Tibial nerve (tissue), 4 donors: ENCODE data around the gene GULP1. TPM values are rescaled to one million over a fixed set of nuclear protein-coding genes. Genes with fewer than 3 reads are reported as not detected.

Experiments
- DNase-seq, 2 donors: peaks; one replicate each; pipeline ENCODE4 v3.0.0-alpha.2; 2019; ENCODE audit warnings: low spot score in 2 of 2
- H3K27ac ChIP-seq, 4 donors: fragments of 200-600 bp; sonication (generic) in 3 of 4; one replicate each; pipeline ENCODE4 v1.5.1; 2017 to 2019; ENCODE audit warnings: mild to moderate bottlenecking in 1 of 4
- H3K27me3 ChIP-seq, 2 donors: fragments of 200-600 bp; sonication (generic) in 1 of 2; one replicate each; pipeline versions ENCODE4 v1.5.1 to v1.6.0; 2017 to 2019
- H3K36me3 ChIP-seq, 3 donors: fragments of 200-600 bp; sonication (generic); one replicate each; pipeline ENCODE4 v1.5.1; 2018 to 2019
- H3K4me1 ChIP-seq, 4 donors: fragments of 200-600 bp; sonication (generic) in 3 of 4; one replicate each; pipeline ENCODE4 v1.5.1; 2017 to 2019
- H3K4me3 ChIP-seq, 4 donors: fragments of 200-600 bp; sonication (generic) in 3 of 4; one replicate each; pipeline ENCODE4 v1.5.1; 2017 to 2019; ENCODE audit warnings: mild to moderate bottlenecking in 1 of 4, moderate library complexity in 1 of 4
- H3K9me3 ChIP-seq, 4 donors: fragments of 200-600 bp; sonication (generic) in 3 of 4; one replicate each; pipeline ENCODE4 v1.5.1; 2017 to 2019
- CTCF ChIP-seq, 5 experiments: fragments of 200-600 bp in 3 of 5; fragments of 450-650 bp in 2 of 5; sonication (generic) in 3 of 5; IDR thresholded peaks; one replicate each; pipeline ENCODE4 v1.5.1; 2016 to 2019; ENCODE audit warnings: antibody characterized with exemption in 5 of 5, mild to moderate bottlenecking in 3 of 5, moderate library complexity in 2 of 5
- EP300 ChIP-seq, 2 donors: sonication (generic); formaldehyde crosslinking; IDR thresholded peaks; one replicate each; pipeline ENCODE4 v1.6.1; 2017; ENCODE audit warnings: antibody characterized with exemption in 2 of 2, mild to moderate bottlenecking in 1 of 2
- POLR2A ChIP-seq, 2 donors: fragments of 450-650 bp; IDR thresholded peaks; one replicate each; pipeline ENCODE4 v1.6.1; 2017; ENCODE audit warnings: antibody characterized with exemption in 2 of 2, mild to moderate bottlenecking in 2 of 2, moderate library complexity in 2 of 2
- WGBS, 2 donors: methylation state at CpG; one replicate each; pipeline ENCODE4 v1.1.5; 2018; 5-methylcytosine and 5-hydroxymethylcytosine counted together
- total RNA-seq, 4 donors: library from RNA; depleted of rRNA; stranded (reverse); fragments of >200 nt; gene quantifications; one replicate each; pipeline ENCODE4 v1.1.0, GENCODE V29; 2016

GULP1 gene
- total RNA-seq, 4 donors from 2014 or later, result 63.4 to 89.2 (median 78.1) TPM

- WGBS, 2 donors, result 86 to 95% methylated on average over 1 of the region's 1 CpG
- Histone ChIP-seq H3K4me1 (peaks cover 0 to 17% (median 2%) of the 10 kb centered on the region in 4 donors), H3K27me3 (no peaks in the 10 kb centered on the region), H3K4me3 (no peak overlapping the region), H3K27ac (peak overlapping the region in 1 of 4 donors; percentile 76), H3K36me3 (peaks cover 0 to 7% (median 0%) of the 10 kb centered on the region in 3 donors), H3K9me3 (peaks cover 0 to 6% (median 0%) of the 10 kb centered on the region in 4 donors)
- DNase-seq, result no peak
- TF ChIP-seq EP300 (IDR thresholded peaks at IDR 0.05), result no peak
- no peak for TF ChIP-seq POLR2A (IDR thresholded peaks at IDR 0.05)
- TF ChIP-seq CTCF (IDR thresholded peaks at IDR 0.05), result no peak
Observed at GRCh38 chr2:188316342-188316741, 24.7 kb downstream of the GULP1 start.

GRCh38 chr2:188316791-188317423, 25.2 kb downstream of the GULP1 start:
- Histone ChIP-seq H3K27me3 (no peaks in the 10 kb centered on the region), H3K4me1 (peaks cover 0 to 17% (median 2%) of the 10 kb centered on the region in 4 donors), H3K9me3 (peaks cover 0 to 6% (median 0%) of the 10 kb centered on the region in 4 donors), H3K4me3 (no peak overlapping the region), H3K36me3 (peaks cover 0 to 7% (median 0%) of the 10 kb centered on the region in 3 donors), H3K27ac (no peak overlapping the region)
- 79 to 95% methylated on average over 4 of the region's 4 CpGs for WGBS, 2 donors
- DNase-seq, result no peak
- TF ChIP-seq POLR2A (IDR thresholded peaks at IDR 0.05) (no peak), CTCF (IDR thresholded peaks at IDR 0.05) (no peak), EP300 (IDR thresholded peaks at IDR 0.05) (no peak)

- TF ChIP-seq POLR2A (IDR thresholded peaks at IDR 0.05) (no peak), EP300 (IDR thresholded peaks at IDR 0.05) (no peak), CTCF (IDR thresholded peaks at IDR 0.05) (no peak)
- Histone ChIP-seq H3K9me3 (peaks cover 0 to 6% (median 0%) of the 10 kb centered on the region in 4 donors), H3K36me3 (peaks cover 0 to 7% (median 0%) of the 10 kb centered on the region in 3 donors), H3K4me3 (no peak overlapping the region), H3K27ac (no peak overlapping the region), H3K4me1 (peaks cover 0 to 20% (median 2%) of the 10 kb centered on the region in 4 donors), H3K27me3 (no peaks in the 10 kb centered on the region)
- WGBS, 2 donors, result 79 to 83% methylated on average over 4 of the region's 4 CpGs
- DNase-seq, result no peak
Observed at GRCh38 chr2:188318161-188318749, 26.6 kb downstream of the GULP1 start.

- peaks cover 0 to 29% (median 2%) of the 10 kb centered on the region in 4 donors for H3K4me1 ChIP-seq
- H3K4me3 ChIP-seq, result no peak overlapping the region
- no peaks in the 10 kb centered on the region for H3K27me3 ChIP-seq
- DNase-seq, result no peak
- WGBS, 2 donors, result 79 to 100% methylated on average over 1 of the region's 1 CpG
- no peak overlapping the region for H3K27ac ChIP-seq
- peaks cover 0 to 7% (median 0%) of the 10 kb centered on the region in 3 donors for H3K36me3 ChIP-seq
- peaks cover 0 to 6% (median 0%) of the 10 kb centered on the region in 4 donors for H3K9me3 ChIP-seq
- TF ChIP-seq EP300 (IDR thresholded peaks at IDR 0.05), result no peak
Observed at GRCh38 chr2:188319838-188320237, 28.2 kb downstream of the GULP1 start.

GRCh38 chr2:188320861-188321260, 29.2 kb downstream of the GULP1 start:
- no peak overlapping the region for H3K4me3 ChIP-seq
- peaks cover 0 to 6% (median 0%) of the 10 kb centered on the region in 4 donors for H3K9me3 ChIP-seq
- no peaks in the 10 kb centered on the region for H3K27me3 ChIP-seq
- no peak for TF ChIP-seq POLR2A (IDR thresholded peaks at IDR 0.05)
- no peak for TF ChIP-seq EP300 (IDR thresholded peaks at IDR 0.05)
- no peak for TF ChIP-seq CTCF (IDR thresholded peaks at IDR 0.05)
- 88 to 91% methylated on average over 2 of the region's 2 CpGs for WGBS, 2 donors
- H3K27ac ChIP-seq, result no peak overlapping the region
- peaks cover 0 to 23% (median 3%) of the 10 kb centered on the region in 4 donors for H3K4me1 ChIP-seq
- peaks cover 0 to 7% (median 0%) of the 10 kb centered on the region in 3 donors for H3K36me3 ChIP-seq
- DNase-seq, result no peak
